Stimulated activated CD8-positive, alpha-beta memory T cell treated with anti-CD3 and anti-CD28 coated beads, Interleukin-12 subunit alpha, Interleukin-12 subunit beta, amount 100 ng/mL, for 4 hours (primary cell): ENCODE data around the gene CDK5.

ENCODE experiments used
- DNase-seq: peaks from one replicate; pipeline ENCODE4 v3.0.0-alpha.2; 2020; ENCODE audit warnings: low read depth

Gene CDK5

GRCh38 chr7:151086802-151087244 is 29.1 kb upstream of the CDK5 start:
- DNase-seq = no peak

GRCh38 chr7:151085691-151086620 is 28.3 kb upstream of the CDK5 start, which contains the start of gene AGAP3:
TSS of gene AGAP3 (plus strand) at chr7:151086475. CDS start at chr7:151086742, 267 bp downstream.
- DNase-seq = peak; percentile 52

- DNase-seq = no peak
Measured at GRCh38 chr7:151085329-151085690, 27.6 kb upstream of the CDK5 start.

- DNase-seq = no peak
Measured at GRCh38 chr7:151083824-151084160, 26.1 kb upstream of the CDK5 start.

- peak; percentile 77 for DNase-seq
Measured at GRCh38 chr7:151083071-151083823, 25.6 kb upstream of the CDK5 start, which contains the start of gene TMUB1. TSS of gene TMUB1 (minus strand) at chr7:151083493. CDS start at chr7:151082563, 930 bp downstream.

GRCh38 chr7:151082141-151083070 is 24.7 kb upstream of the CDK5 start:
- no peak for DNase-seq

- no peak for DNase-seq
Measured at GRCh38 chr7:151081170-151082101, 23.7 kb upstream of the CDK5 start.

GRCh38 chr7:151080522-151081169 is 22.9 kb upstream of the CDK5 start, which contains the start of gene FASTK:
TSS of gene FASTK (minus strand) at chr7:151080809. CDS start at chr7:151080766, 43 bp downstream.
- peak; percentile 78 for DNase-seq

- DNase-seq = no peak
Measured at GRCh38 chr7:151080067-151080521, 22.4 kb upstream of the CDK5 start.

GRCh38 chr7:151079199-151079910 is 21.7 kb upstream of the CDK5 start:
- DNase-seq = no peak

- DNase-seq = no peak
Measured at GRCh38 chr7:151078233-151079040, 20.7 kb upstream of the CDK5 start.

GRCh38 chr7:151077705-151078232 is 20.1 kb upstream of the CDK5 start:
- DNase-seq = no peak

- no peak for DNase-seq
Measured at GRCh38 chr7:151076863-151077704, 19.4 kb upstream of the CDK5 start.

GRCh38 chr7:151075978-151076426 is 18.3 kb upstream of the CDK5 start:
- DNase-seq = no peak

GRCh38 chr7:151075662-151075971 is 17.9 kb upstream of the CDK5 start:
- no peak for DNase-seq

GRCh38 chr7:151074817-151075661 is 17.3 kb upstream of the CDK5 start:
- no peak for DNase-seq
